ENCODE measurements around the gene PCDHGA1.

Gene PCDHGA1

GRCh38 chr5:141547921-141548320 lies 217.6 kb downstream of the PCDHGA1 start:
- H3K27ac ChIP-seq (ENCODE audit: low read depth, low read length): no peak overlapping the region
- no CpG with 5 or more reads among the region's 5 CpGs for WGBS (ENCODE audit: extremely low coverage, insufficient coverage, low lambda C conversion rate)
- no peaks in the 10 kb centered on the region for H3K36me3 ChIP-seq (ENCODE audit: control insufficient read depth, insufficient read depth, low read length)

GRCh38 chr5:141557681-141558136 lies 227.4 kb downstream of the PCDHGA1 start:
- H2AK5ac ChIP-seq (ENCODE audit: low read length): peak overlapping the region; percentile 88
- peak overlapping the region; percentile 89 for H4K5ac ChIP-seq (ENCODE audit: low read length)
- H3K36me3 ChIP-seq (ENCODE audit: control insufficient read depth, insufficient read depth, low read length): no peaks in the 10 kb centered on the region
- H4K8ac ChIP-seq (ENCODE audit: low read depth, low read length): no peak overlapping the region
- peak overlapping the region; percentile 27 for H3K4me2 ChIP-seq (ENCODE audit: low read length)
- no peaks in the 10 kb centered on the region for H3K27me3 ChIP-seq (ENCODE audit: insufficient read depth, low read length, poor library complexity)
- no CpG with 5 or more reads among the region's 11 CpGs for WGBS (ENCODE audit: extremely low coverage, insufficient coverage, low lambda C conversion rate)
- H3K4ac ChIP-seq (ENCODE audit: low read depth, low read length): no peak overlapping the region
- DNase-seq: peak; percentile 96
- peak overlapping the region; percentile 61 for H2BK5ac ChIP-seq (ENCODE audit: low read length)
- H2BK120ac ChIP-seq (ENCODE audit: low read depth, low read length): no peak overlapping the region
- H2BK15ac ChIP-seq (replicated peaks; ENCODE audit: low read depth): no peak overlapping the region
- no peaks in the 10 kb centered on the region for H3K79me1 ChIP-seq (ENCODE audit: low read length)
- peak overlapping the region; percentile 90 for H3K56ac ChIP-seq (ENCODE audit: low read length)
- H3K4me1 ChIP-seq (ENCODE audit: control insufficient read depth, low read depth, low read length): no peaks in the 10 kb centered on the region
- peak overlapping the region; percentile 44 for H3K18ac ChIP-seq (ENCODE audit: low read length)
- H3K4me3 ChIP-seq (ENCODE audit: low read length): no peak overlapping the region
- no peak overlapping the region for H3K27ac ChIP-seq (ENCODE audit: low read depth, low read length)
- H3K23ac ChIP-seq (ENCODE audit: low read length): no peak overlapping the region
- peak overlapping the region; percentile 77 for H3K9ac ChIP-seq (ENCODE audit: low read length)
- H3K79me2 ChIP-seq (ENCODE audit: control insufficient read depth, insufficient read depth, low read length): no peaks in the 10 kb centered on the region

More at GRCh38 chr5:141547921-141548320, 217.6 kb downstream of the PCDHGA1 start:
- H3K23ac ChIP-seq (ENCODE audit: low read length): no peak overlapping the region
- H2AK5ac ChIP-seq (ENCODE audit: low read length): no peak overlapping the region
- no peak overlapping the region for H2BK120ac ChIP-seq (ENCODE audit: low read depth, low read length)
- H4K8ac ChIP-seq (ENCODE audit: low read depth, low read length): no peak overlapping the region
- H3K18ac ChIP-seq (ENCODE audit: low read length): no peak overlapping the region
- no peak overlapping the region for H3K4me3 ChIP-seq (ENCODE audit: low read length)
- no peaks in the 10 kb centered on the region for H3K27me3 ChIP-seq (ENCODE audit: insufficient read depth, low read length, poor library complexity)
- H3K4me2 ChIP-seq (ENCODE audit: low read length): no peak overlapping the region
- peaks cover 2% of the 10 kb centered on the region for H3K79me1 ChIP-seq (ENCODE audit: low read length)
- no peak overlapping the region for H3K4ac ChIP-seq (ENCODE audit: low read depth, low read length)
- H2BK5ac ChIP-seq (ENCODE audit: low read length): no peak overlapping the region
- H3K4me1 ChIP-seq (ENCODE audit: control insufficient read depth, low read depth, low read length): no peaks in the 10 kb centered on the region
- H4K5ac ChIP-seq (ENCODE audit: low read length): no peak overlapping the region
- no peak overlapping the region for H3K56ac ChIP-seq (ENCODE audit: low read length)
- H3K9ac ChIP-seq (ENCODE audit: low read length): no peak overlapping the region
- no peaks in the 10 kb centered on the region for H3K79me2 ChIP-seq (ENCODE audit: control insufficient read depth, insufficient read depth, low read length)
- DNase-seq: no peak
- no peak overlapping the region for H2BK15ac ChIP-seq (replicated peaks; ENCODE audit: low read depth)

GRCh38 chr5:141558150-141558549 lies 227.8 kb downstream of the PCDHGA1 start:
- H3K18ac ChIP-seq (ENCODE audit: low read length): no peak overlapping the region
- H2BK5ac ChIP-seq (ENCODE audit: low read length): no peak overlapping the region
- no peak overlapping the region for H3K4me2 ChIP-seq (ENCODE audit: low read length)
- H3K4me3 ChIP-seq (ENCODE audit: low read length): no peak overlapping the region
- no peak overlapping the region for H4K5ac ChIP-seq (ENCODE audit: low read length)
- H4K8ac ChIP-seq (ENCODE audit: low read depth, low read length): peak overlapping the region; percentile 81
- no peaks in the 10 kb centered on the region for H3K79me1 ChIP-seq (ENCODE audit: low read length)
- H3K4me1 ChIP-seq (ENCODE audit: control insufficient read depth, low read depth, low read length): no peaks in the 10 kb centered on the region
- H3K79me2 ChIP-seq (ENCODE audit: control insufficient read depth, insufficient read depth, low read length): no peaks in the 10 kb centered on the region
- no peak overlapping the region for H3K23ac ChIP-seq (ENCODE audit: low read length)
- H2BK120ac ChIP-seq (ENCODE audit: low read depth, low read length): no peak overlapping the region
- H3K27me3 ChIP-seq (ENCODE audit: insufficient read depth, low read length, poor library complexity): no peaks in the 10 kb centered on the region
- H2BK15ac ChIP-seq (replicated peaks; ENCODE audit: low read depth): no peak overlapping the region
- H3K27ac ChIP-seq (ENCODE audit: low read depth, low read length): peak overlapping the region; percentile 35
- H3K4ac ChIP-seq (ENCODE audit: low read depth, low read length): no peak overlapping the region
- WGBS (ENCODE audit: extremely low coverage, insufficient coverage, low lambda C conversion rate): no CpG with 5 or more reads among the region's 6 CpGs
- peak overlapping the region; percentile 18 for H3K56ac ChIP-seq (ENCODE audit: low read length)
- H3K9ac ChIP-seq (ENCODE audit: low read length): peak overlapping the region; percentile 6
- H3K36me3 ChIP-seq (ENCODE audit: control insufficient read depth, insufficient read depth, low read length): peaks cover 2% of the 10 kb centered on the region
- no peak overlapping the region for H2AK5ac ChIP-seq (ENCODE audit: low read length)
- peak; percentile 42 for DNase-seq

DNA sequence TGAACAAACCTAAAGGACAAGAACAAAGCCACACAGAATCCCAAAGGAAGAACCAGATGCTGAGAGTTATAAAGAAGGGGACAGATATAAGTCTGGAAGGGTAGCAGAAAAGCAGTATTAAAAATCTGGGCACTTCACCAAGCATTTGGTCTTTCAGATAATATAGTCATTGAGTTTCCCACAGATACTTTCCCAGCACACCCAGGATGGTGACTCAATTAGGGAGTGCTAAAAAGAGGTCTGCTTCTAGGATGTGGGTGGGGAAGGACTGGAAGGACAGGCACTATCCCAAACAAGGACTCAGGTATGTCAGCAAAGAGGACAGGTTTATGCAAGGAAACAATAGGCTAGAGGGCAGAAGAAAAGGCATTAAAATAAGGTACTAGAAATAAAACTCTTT lies 229.1 kb downstream of the PCDHGA1 start:
- Histone ChIP-seq H4K5ac (ENCODE audit: low read length) (no peak overlapping the region), H3K23ac (ENCODE audit: low read length) (no peak overlapping the region), H3K4me2 (ENCODE audit: low read length) (no peak overlapping the region), H2BK5ac (ENCODE audit: low read length) (no peak overlapping the region), H3K18ac (ENCODE audit: low read length) (no peak overlapping the region), H2BK120ac (ENCODE audit: low read depth, low read length) (no peak overlapping the region), H3K27me3 (ENCODE audit: insufficient read depth, low read length, poor library complexity) (no peaks in the 10 kb centered on the region), H3K27ac (ENCODE audit: low read depth, low read length) (no peak overlapping the region), H3K79me2 (ENCODE audit: control insufficient read depth, insufficient read depth, low read length) (no peaks in the 10 kb centered on the region), H3K79me1 (ENCODE audit: low read length) (no peaks in the 10 kb centered on the region), H3K56ac (ENCODE audit: low read length) (no peak overlapping the region), H3K4me1 (ENCODE audit: control insufficient read depth, low read depth, low read length) (no peaks in the 10 kb centered on the region), H3K36me3 (ENCODE audit: control insufficient read depth, insufficient read depth, low read length) (peaks cover 2% of the 10 kb centered on the region), H2AK5ac (ENCODE audit: low read length) (no peak overlapping the region), H3K9ac (ENCODE audit: low read length) (no peak overlapping the region), H3K4ac (ENCODE audit: low read depth, low read length) (no peak overlapping the region), H4K8ac (ENCODE audit: low read depth, low read length) (no peak overlapping the region), H2BK15ac (replicated peaks; ENCODE audit: low read depth) (no peak overlapping the region), H3K4me3 (ENCODE audit: low read length) (no peak overlapping the region)
- DNase-seq: peak; percentile 30

- H3K4me2 ChIP-seq (ENCODE audit: low read length): no peak overlapping the region
- H3K9ac ChIP-seq (ENCODE audit: low read length): no peak overlapping the region
- peak; percentile 41 for DNase-seq
- no peak overlapping the region for H3K23ac ChIP-seq (ENCODE audit: low read length)
- no peak overlapping the region for H3K4ac ChIP-seq (ENCODE audit: low read depth, low read length)
- no peak overlapping the region for H2BK15ac ChIP-seq (replicated peaks; ENCODE audit: low read depth)
- H3K4me1 ChIP-seq (ENCODE audit: control insufficient read depth, low read depth, low read length): no peaks in the 10 kb centered on the region
- no peak overlapping the region for H4K8ac ChIP-seq (ENCODE audit: low read depth, low read length)
- H2BK5ac ChIP-seq (ENCODE audit: low read length): no peak overlapping the region
- H3K79me2 ChIP-seq (ENCODE audit: control insufficient read depth, insufficient read depth, low read length): no peaks in the 10 kb centered on the region
- H3K27me3 ChIP-seq (ENCODE audit: insufficient read depth, low read length, poor library complexity): no peaks in the 10 kb centered on the region
- H2BK120ac ChIP-seq (ENCODE audit: low read depth, low read length): no peak overlapping the region
- no peak overlapping the region for H3K27ac ChIP-seq (ENCODE audit: low read depth, low read length)
- H4K5ac ChIP-seq (ENCODE audit: low read length): no peak overlapping the region
- H3K18ac ChIP-seq (ENCODE audit: low read length): no peak overlapping the region
- H3K56ac ChIP-seq (ENCODE audit: low read length): no peak overlapping the region
- no peak overlapping the region for H2AK5ac ChIP-seq (ENCODE audit: low read length)
- H3K36me3 ChIP-seq (ENCODE audit: control insufficient read depth, insufficient read depth, low read length): peaks cover 2% of the 10 kb centered on the region
- no peaks in the 10 kb centered on the region for H3K79me1 ChIP-seq (ENCODE audit: low read length)
- no peak overlapping the region for H3K4me3 ChIP-seq (ENCODE audit: low read length)
These were observed 229.8 kb downstream of the PCDHGA1 start for GRCh38 chr5:141560151-141560550.

DNA sequence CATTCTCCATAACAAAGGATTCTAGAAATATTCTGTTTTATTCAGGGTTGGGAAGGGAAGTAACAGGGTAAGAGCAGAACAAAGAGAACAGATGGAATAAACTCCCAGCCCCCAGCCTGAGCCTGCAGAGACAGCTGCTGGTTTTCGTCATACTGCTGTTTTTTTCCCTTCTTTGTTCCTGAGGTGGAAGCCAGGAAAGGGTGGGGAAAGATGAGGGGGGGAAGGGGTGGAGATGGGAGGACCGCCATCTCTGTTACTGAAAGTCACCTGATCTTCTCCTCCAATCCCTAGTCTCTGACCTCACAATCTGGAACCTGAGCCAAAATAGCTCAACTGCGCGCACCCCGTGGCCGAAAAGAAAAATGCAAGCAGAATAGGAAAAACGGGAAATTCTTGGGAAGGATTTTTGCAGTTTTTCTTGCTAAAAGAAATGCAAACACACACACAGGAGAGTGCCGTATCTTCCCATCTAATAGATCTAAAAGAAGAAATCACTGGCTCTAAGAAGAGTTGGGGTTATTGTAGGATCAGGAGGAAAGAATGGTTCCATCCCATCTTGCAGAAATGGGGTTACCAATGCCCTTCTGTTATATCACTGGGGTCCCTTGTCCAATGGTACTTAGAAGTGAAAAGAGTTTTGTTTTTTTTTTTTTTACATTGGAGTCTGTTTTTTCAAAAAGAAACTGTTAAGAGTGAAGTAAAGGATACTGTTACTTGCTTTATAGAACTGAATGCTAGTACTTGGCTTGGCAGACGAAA lies 230.6 kb downstream of the PCDHGA1 start:
- Histone ChIP-seq H3K79me2 (ENCODE audit: control insufficient read depth, insufficient read depth, low read length) (no peaks in the 10 kb centered on the region), H3K4me3 (ENCODE audit: low read length) (no peak overlapping the region), H4K5ac (ENCODE audit: low read length) (no peak overlapping the region), H2AK5ac (ENCODE audit: low read length) (no peak overlapping the region), H3K4me2 (ENCODE audit: low read length) (no peak overlapping the region), H2BK5ac (ENCODE audit: low read length) (no peak overlapping the region), H3K56ac (ENCODE audit: low read length) (peak overlapping the region; percentile 51), H2BK15ac (replicated peaks; ENCODE audit: low read depth) (no peak overlapping the region), H3K9ac (ENCODE audit: low read length) (peak overlapping the region; percentile 10), H3K23ac (ENCODE audit: low read length) (no peak overlapping the region), H4K8ac (ENCODE audit: low read depth, low read length) (no peak overlapping the region), H3K36me3 (ENCODE audit: control insufficient read depth, insufficient read depth, low read length) (peaks cover 2% of the 10 kb centered on the region), H3K27me3 (ENCODE audit: insufficient read depth, low read length, poor library complexity) (no peaks in the 10 kb centered on the region), H3K18ac (ENCODE audit: low read length) (no peak overlapping the region), H3K4me1 (ENCODE audit: control insufficient read depth, low read depth, low read length) (no peaks in the 10 kb centered on the region), H3K27ac (ENCODE audit: low read depth, low read length) (no peak overlapping the region), H3K4ac (ENCODE audit: low read depth, low read length) (no peak overlapping the region), H2BK120ac (ENCODE audit: low read depth, low read length) (no peak overlapping the region), H3K79me1 (ENCODE audit: low read length) (no peaks in the 10 kb centered on the region)
- no CpG with 5 or more reads among the region's 9 CpGs for WGBS (ENCODE audit: extremely low coverage, insufficient coverage, low lambda C conversion rate)
- DNase-seq: peak; percentile 99
